KOPT-K1 (cell line): Measurements from ENCODE around the gene DHRS3.
"Not testable (repeated sequence)": the region's sequence is repeated elsewhere in the genome, so short reads cannot be mapped to it uniquely, and the experiment has no call there.

Experiments used
- H3K27ac ChIP-seq: fragments of 200-600 bp; sonication (generic); 2 replicates; pipeline ENCODE4 v1.5.1; 2016; ENCODE audit warnings: antibody characterized with exemption, mild to moderate bottlenecking, low read depth, low read length; ENCODE audit not compliant: poor library complexity, severe bottlenecking
- H3K36me3 ChIP-seq: fragments of 200-600 bp; sonication (generic); 2 replicates; pipeline ENCODE4 v1.5.1; 2017; ENCODE audit warnings: antibody characterized with exemption, mild to moderate bottlenecking, low read length, moderate library complexity; ENCODE audit not compliant: insufficient read depth
- H3K9me3 ChIP-seq: fragments of 200-600 bp; sonication (generic); 2 replicates; pipeline ENCODE4 v1.5.1; 2017; ENCODE audit warnings: antibody characterized with exemption, low read length, mild to moderate bottlenecking; ENCODE audit not compliant: insufficient read depth, poor library complexity, severe bottlenecking

DHRS3 gene

DNA sequence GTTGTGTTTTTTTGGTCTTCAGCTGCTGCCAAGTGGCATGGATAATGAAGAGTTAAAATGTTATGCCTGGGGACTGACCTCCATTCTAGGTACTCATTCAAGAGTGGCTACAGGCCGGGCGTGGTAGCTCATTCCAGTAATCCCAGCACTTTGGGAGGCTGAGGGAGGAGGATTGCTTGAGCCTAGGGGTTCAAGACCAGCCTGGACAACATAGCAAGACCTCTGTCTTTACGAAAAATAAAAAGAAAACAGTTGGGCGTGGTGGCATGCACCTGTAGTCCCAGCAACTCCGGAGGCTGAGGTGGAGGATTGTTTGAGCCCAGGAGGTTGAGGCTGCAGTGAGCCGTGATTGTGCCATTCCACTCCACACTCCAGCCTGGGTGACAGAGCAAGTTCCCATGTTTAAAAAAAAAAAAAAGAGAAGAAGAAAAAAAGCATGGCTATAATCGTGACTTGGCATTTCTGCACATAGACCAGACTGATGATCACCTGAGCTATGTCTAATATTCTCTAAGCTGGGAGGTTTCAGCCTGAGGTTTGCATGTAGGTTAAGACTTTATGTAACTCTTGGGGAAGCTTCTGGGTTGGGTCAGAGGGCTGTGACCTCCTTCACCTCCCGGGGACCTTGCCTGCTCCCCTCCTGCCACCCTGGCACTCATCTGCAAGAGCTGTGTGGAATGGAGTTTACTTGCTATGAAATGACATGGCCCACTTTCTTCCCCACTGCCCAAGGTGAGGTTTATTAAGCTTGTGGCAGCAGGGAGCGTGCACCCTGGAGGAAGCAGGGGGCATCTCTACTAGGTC, 51.3 kb downstream of the DHRS3 start:
- Histone ChIP-seq H3K9me3 (peaks cover 30% of the 10 kb centered on the region), H3K27ac (no peak overlapping the region), H3K36me3 (no peaks in the 10 kb centered on the region)

DNA sequence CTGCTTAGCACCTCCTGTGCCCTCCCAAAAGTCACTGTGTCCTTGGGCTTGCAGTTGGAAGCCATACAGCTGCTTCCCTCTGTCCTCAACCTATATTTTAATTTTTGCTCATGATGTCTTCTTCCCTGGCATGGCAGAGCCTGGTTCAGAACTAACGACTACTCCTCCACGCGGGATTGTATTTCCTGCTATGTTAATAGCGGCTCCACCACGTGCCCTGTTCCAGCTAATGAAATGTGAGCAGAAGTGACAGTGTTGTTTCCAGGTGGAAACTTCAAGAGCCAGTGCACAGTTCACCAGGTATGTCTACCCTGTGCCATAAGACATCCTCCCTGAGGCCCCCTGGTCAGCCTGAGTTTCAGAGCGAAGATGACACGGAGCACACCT, 52.1 kb downstream of the DHRS3 start:
- no peak overlapping the region for H3K27ac ChIP-seq

DNA sequence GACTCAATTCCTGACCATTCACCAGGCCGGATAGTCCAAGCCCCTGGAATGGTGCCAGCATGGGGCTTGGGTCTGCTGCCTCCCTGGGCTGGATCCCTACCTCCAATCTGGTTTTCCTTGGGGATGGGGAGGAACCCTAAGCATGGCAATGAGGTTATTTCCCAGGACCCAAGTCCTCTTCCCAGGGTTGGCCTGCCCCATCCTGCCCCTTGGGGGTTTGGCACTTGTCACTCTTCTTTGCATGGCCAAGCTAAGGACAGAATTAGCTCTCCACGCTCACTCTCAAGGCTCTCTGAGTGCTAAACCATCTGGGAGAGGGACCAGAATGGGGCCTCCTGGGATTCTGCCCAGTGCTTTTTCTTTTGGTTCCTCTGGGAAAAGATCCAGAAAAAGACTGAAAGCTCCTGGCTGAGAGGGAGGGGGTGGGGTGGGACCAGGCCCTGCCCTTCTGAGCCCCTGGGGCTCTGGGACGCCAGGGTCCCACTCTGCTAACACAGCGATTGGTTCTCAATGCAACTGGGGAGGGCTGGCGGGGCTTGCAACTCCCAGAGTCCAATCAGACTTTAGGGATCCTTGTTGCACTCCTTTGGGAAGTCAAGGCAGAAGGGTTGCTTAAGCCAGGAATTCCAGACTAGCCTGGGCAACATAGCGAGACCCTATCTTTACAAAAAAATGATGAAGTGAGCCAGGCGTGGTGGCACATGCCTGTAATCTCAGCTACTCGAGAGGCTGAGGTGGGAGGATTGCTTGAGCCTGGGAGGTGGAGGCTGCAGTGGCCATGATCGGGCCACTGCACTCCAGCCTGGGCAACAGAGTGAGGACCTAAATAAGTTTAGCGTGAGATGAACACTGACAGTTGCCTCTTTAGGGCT, 52.7 kb downstream of the DHRS3 start:
- no peaks in the 10 kb centered on the region for H3K36me3 ChIP-seq
- no peak overlapping the region for H3K27ac ChIP-seq
- peaks cover 30% of the 10 kb centered on the region for H3K9me3 ChIP-seq

More for the DNA sequence above, 52.1 kb downstream of the DHRS3 start:
- Histone ChIP-seq H3K9me3 (peaks cover 30% of the 10 kb centered on the region), H3K36me3 (no peaks in the 10 kb centered on the region)

DNA sequence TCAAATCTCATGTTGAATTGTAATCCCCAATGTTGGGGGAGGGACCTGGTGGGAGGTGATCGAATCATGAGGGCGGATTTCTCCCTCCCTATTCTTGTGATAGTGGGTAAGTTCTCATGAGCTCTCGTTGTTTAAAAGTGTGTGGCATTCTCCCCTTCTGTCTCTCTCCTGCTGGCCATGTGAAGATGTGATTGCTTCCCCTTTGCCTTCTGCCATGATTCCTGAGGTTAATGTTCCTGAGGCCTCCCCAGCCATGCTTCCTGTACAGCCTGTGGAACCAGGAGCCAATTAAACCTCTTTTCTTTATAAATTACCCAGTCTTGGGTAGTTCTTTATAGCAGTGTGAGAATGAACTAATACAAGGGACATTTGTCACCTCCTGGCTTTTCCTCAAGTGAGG, 53.8 kb downstream of the DHRS3 start:
- not testable (repeated sequence) for H3K36me3 ChIP-seq, H3K27ac ChIP-seq
- H3K9me3 ChIP-seq = peaks cover 30% of the 10 kb centered on the region

DNA sequence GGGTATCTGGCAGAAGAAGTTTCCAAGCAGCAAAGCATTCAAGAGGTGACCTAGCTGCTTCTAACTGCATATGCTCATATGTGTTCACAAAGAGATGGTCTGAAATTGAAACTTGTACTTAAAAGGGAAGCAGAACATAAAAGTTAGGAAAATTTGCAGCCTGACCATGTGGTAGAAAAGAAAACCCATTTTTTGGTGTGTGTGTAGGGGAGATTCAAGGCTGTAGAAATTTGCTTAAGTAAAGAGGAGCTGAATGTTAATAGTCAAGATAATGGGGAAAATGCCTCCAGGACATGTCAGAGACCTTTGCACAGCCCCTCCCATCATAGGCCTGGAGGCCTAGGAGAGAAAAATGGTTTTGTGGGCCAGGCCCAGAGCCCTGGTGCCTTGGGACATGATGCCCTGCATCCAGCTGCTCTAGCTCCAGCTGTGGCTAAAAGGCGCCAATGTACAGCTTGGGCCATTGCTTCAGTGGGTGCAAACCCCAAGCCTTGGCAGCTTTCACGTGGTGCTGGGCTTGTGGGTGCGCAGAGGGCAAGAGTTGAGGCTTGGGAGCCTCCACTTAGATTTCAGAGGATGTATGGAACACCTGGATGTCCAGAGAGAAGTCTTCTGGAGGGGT, 54.9 kb downstream of the DHRS3 start:
- H3K36me3 ChIP-seq = no peaks in the 10 kb centered on the region
- H3K9me3 ChIP-seq = peaks cover 30% of the 10 kb centered on the region
- H3K27ac ChIP-seq = no peak overlapping the region

DNA sequence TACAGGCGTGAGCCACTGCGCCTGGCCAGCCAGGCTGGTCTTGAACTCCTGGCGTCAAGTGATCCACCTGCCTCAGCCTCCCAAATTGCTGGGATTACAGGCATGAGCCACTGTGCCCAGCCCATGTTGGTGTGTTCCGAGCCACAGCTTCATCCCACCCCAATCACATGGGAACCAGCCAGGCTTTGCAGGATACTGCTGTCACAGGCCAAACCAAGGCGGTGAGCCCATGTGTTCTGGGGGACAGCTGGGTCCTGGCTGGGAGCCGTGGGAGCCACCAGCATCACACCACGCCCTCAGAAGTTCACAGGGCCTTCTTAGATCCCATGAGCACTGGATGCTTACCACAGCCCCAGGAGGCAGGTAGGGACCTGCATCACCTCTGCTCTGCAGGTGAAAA, 56.9 kb downstream of the DHRS3 start:
- no peak overlapping the region for H3K27ac ChIP-seq
- H3K9me3 ChIP-seq = peaks cover 30% of the 10 kb centered on the region
- no peaks in the 10 kb centered on the region for H3K36me3 ChIP-seq

DNA sequence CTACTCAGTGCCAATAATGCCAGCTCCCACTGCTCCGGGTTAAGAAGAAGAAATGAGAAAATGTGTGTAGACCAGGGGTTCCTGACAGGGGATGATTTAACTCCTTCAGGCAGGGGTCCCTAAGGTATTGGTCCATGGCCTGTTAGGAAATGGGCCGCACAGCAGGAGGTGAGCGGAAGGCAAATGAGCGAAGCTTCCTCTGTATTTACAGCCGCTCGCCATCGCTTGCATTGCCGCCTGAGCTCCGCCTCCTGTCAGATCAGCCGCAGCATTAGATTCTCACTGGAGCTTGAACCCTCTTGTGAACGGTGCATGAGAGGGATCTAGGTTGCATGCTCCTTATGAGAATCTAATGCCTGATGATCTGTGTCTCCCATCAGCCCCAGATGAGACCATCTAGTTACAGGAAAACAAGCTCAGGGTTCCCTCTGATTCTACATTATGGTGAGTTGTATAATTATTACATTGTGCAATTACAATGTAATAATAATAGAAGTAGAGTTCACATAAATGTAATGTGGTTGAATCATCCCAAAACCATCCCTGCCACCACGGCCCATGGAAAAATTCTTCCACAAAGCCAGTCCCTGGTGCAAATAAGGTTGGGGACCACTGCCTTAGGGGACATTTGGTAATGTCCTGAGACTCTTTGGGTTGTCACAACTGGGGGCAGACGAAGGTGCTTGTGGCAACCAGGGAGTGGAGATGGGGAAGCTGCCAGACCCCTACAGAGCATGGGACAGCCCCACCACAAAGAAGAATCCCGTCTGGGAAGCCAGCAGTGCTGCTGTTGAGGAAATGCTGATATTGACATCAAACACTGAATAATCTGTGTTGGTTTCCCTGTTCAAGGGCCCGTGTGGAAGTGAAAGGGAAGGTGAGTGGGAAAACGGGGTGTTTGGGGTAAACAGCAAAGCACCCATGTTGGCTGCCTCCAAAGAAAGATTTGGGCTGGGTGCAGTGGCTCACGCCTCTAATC, 60.8 kb downstream of the DHRS3 start:
- Histone ChIP-seq H3K9me3 (peaks cover 2% of the 10 kb centered on the region), H3K36me3 (no peaks in the 10 kb centered on the region), H3K27ac (no peak overlapping the region)

DNA sequence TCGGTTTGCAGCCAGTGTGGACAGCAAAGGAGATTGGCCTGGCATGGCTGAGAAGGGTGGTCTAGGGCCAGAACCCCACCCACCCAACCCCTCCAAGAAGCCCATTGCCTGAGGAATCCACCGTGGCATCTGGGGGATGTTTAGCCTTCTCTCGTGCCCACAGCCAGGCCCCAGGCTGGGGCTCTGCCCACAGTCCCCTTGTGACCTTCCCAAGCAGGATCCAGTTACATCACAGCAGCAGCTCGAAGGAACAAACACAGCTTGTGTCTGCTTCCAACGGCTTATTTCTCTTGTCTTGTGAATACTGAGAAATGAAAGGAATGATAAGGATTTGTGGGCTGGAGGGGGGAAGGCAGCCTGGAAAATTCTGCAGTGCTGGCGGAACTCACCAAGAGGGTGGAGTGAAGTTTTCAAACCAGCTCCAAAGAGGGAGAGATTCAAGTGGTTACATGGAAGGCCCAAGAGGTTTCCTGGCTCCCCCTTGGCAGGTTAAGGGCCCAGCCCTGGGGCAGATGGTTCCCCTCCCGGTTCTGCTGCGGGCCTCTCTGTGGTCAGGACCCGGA, 61.6 kb downstream of the DHRS3 start:
- Histone ChIP-seq H3K9me3 (no peaks in the 10 kb centered on the region), H3K36me3 (no peaks in the 10 kb centered on the region), H3K27ac (no peak overlapping the region)

DNA sequence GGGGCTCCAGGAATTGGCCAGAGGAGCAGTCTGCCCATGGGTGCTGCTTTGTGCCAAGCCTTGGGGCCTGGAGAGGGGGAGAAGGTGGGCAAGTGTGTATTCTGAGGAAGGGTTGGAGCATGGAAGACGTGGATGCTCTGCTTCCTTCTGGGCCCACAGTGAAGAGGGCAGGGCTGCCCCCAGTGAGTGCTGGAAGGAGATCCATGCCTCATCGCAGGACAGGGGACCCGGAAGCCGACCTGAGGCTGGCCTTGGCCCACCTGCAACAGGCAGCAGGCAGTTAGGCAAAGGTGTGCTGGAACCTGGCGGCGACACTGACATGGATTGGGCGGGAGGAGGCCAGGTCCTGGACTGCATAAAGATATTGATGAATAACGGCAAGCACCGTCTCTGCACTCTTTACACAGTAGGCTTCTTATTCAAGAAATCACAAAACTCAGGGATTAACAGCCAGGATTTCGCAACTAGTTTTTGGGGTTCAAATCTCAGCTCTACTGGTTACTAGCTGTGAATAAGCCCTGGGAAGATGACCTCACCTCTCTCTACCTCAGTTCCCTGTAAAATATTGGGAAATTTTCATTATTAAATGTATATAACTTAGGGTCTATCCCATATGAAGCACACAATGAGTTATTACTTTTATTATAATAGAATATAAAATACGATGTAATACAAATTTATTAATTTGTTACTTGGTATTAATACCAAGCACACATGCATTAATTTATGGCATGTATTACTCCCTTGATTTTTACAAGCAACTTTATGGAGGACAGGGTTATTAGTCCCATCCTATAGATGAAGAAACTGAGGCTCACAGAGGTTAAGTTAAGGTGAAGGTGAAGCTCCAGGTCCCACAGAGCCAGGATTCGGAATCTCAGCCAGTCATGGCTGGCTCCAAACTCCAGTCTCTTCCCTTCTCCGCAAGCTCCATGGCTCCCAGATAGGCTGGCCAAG, 62.3 kb downstream of the DHRS3 start:
- H3K36me3 ChIP-seq = no peaks in the 10 kb centered on the region
- no peaks in the 10 kb centered on the region for H3K9me3 ChIP-seq
- no peak overlapping the region for H3K27ac ChIP-seq

DNA sequence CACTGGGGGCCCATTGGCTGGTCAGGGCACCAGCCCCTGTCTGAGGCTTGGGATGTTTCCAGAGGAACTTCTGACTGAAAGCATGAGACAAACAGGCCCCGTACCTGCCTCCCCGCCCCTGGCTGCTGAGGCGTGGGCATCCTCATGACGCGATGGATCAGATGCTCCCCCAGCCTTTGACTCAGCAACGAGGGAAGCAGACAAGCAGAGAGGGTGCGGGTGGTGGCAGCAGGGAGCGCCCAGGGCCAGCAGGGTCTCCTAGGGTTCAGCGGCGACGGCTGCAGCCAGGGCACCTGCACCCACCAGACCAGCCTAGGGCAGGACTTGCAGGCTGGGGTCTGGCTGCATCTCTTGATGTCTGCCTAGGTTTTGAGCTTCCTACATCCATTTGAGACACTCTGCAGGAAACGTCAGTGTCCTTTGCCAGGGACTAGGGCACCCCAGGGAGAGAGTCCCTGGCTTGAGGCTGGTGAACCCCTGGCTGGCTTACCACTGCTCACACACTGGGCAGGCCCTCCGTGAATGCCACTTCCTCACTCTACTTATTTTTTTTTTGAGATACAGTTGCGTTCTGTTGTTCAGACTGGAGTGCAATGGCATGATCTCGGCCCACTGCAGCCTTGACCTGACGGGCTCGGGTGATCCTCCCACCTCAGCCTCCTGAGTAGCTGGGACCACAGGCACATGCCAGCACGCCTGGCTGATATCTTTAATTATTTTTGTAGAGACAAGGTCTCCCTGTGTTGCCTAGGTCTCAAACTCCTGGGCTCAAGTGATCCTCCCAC, 63.3 kb downstream of the DHRS3 start:
- no peaks in the 10 kb centered on the region for H3K36me3 ChIP-seq
- no peaks in the 10 kb centered on the region for H3K9me3 ChIP-seq
- no peak overlapping the region for H3K27ac ChIP-seq

DNA sequence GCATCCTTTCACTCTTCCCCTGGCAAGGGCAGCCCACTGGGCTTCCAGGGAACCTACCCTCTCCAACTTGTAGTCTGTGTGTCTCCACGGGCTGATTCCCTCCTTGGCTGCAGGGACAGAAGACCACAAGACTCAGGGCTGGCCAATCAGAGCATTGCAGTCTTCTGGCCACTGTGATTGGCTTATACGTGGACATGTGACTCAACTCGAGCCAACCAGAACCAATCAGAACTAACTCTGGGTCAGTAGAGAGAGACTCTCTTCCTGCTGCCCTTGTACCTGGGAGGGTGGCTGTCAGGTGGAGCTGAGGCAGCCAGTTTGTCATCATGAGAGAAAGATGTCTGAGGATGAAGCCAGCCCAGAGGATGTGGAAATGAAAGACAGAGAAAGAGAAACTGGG, 64.0 kb downstream of the DHRS3 start:
- Histone ChIP-seq H3K27ac (no peak overlapping the region), H3K36me3 (no peaks in the 10 kb centered on the region), H3K9me3 (no peaks in the 10 kb centered on the region)

DNA sequence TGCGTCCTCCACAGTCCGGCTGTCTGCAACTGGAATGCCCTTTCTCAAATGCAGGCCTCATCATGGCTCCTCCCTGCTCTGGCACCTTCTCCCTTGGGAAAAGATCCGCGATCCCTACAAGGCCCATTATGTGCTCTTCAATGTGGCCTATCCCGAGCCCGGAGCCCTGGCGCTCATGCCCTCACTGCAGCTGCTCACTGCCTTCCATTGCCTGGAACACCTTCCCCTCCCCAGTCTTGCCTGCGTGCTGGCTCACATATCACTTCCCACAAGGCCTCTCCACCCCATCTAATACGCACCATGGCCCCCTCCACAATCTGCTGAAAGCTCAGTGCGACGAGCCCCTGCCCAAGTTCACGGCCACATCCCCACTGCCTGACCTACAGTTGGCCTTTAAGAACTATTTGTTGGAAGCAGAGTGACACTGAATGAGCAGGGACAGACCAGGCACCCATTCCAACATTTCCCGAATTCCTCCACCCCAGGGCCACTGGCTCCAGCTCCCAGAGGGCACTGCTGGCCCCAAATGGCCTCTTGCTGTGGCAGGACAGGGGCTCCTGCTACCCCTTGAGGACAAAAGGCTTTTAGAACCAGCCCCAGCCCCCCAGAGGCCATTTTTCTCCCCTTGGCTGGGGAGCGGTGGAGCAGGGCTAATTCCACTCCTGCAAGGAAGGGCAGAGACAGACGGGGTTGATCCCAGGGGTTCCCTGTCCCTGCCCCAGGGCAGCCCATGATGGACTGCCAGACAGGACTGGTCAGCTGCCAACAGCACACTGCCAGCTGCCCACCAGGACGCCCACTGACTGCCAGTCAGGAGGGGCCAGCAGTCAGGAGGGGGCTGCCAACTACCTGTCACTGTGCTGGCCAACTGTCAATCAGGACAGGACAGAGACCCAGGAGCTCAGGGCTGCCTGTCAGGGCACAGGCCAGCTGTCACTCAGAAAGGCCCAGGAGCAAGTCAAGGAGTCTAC, 64.8 kb downstream of the DHRS3 start:
- H3K9me3 ChIP-seq = no peaks in the 10 kb centered on the region
- H3K36me3 ChIP-seq = no peaks in the 10 kb centered on the region
- H3K27ac ChIP-seq = no peak overlapping the region
